Right cardiac atrium (tissue), 5 donors: ENCODE data around the gene AHRR. TPM values are rescaled to one million over a fixed set of nuclear protein-coding genes. Genes with fewer than 3 reads are reported as not detected.

ENCODE experiments used
- ATAC-seq, 2 donors: fragments of 200-7000 bp; cut with Tn5 transposase; one replicate each; pipeline versions ENCODE4 v1.8.0 to v1.9.1; 2020; ENCODE audit warnings: moderate library complexity in 2 of 2, mild to moderate bottlenecking in 1 of 2
- DNase-seq, 3 donors: peaks; one replicate each; pipeline ENCODE4 v3.0.0-alpha.2; 2020
- H3K27ac ChIP-seq: one replicate; pipeline ENCODE4 v1.5.1; 2013; ENCODE audit warnings: mild to moderate bottlenecking, low read length, control low read depth, moderate library complexity
- H3K27me3 ChIP-seq: one replicate; pipeline ENCODE4 v1.6.1; 2013; ENCODE audit not compliant: control insufficient read depth, insufficient read depth
- H3K4me1 ChIP-seq: one replicate; pipeline ENCODE4 v1.6.1; 2013; ENCODE audit warnings: low read length; ENCODE audit not compliant: control insufficient read depth, insufficient read depth
- H3K4me3 ChIP-seq: one replicate; pipeline ENCODE4 v1.5.1; 2013; ENCODE audit warnings: low read length, control low read depth
- H3K9me3 ChIP-seq: one replicate; pipeline ENCODE4 v1.6.1; 2013; ENCODE audit warnings: low read length; ENCODE audit not compliant: control insufficient read depth
- WGBS: extraction: QIAGEN DNeasy Blood & Tissue Kit; methylation state at CpG from one replicate; pipeline ENCODE4 v1.1.7; 2013; 5-methylcytosine and 5-hydroxymethylcytosine counted together
- intact Hi-C, 4 donors: fragments of 100-400 bp; cut with DNase I; formaldehyde crosslinking; loops; one replicate each; pipeline versions ENCODE4 v1.11.0 to v1.14.0; 2022 to 2023
- polyA plus RNA-seq: library from polyadenylated mRNA; stranded (reverse); fragments of 200-250 nt; gene quantifications from one replicate; pipeline ENCODE4 v1.2.3, GENCODE V29; 2013
- total RNA-seq, 4 donors: library from RNA; stranded (reverse); fragmentation: NEBNext Ultra II Directional; extraction: Animal tissue kit (Norgen Biotek cat#: 25700); gene quantifications; one replicate each; pipeline ENCODE4 v1.2.1, GENCODE V29; 2021
- donor health status: healthy with polysubstance abuse.
- donor health status: DM: no; HTN: yes; CAD: no.
- donor health status: DM: no; HTN: no; CAD: no.
- donor health status: DM: no; HTN: yes; CAD: no; lungs with severe emphysema.
- donor health status: DM: yes; HTN: yes; CAD: no.

Gene AHRR
- total and polyA plus RNA-seq, 5 donors = 0.17 to 3.7 (median 0.41) TPM

GRCh38 chr5:313806-314376, 7.6 kb upstream of the AHRR start:
- Histone ChIP-seq H3K27ac (no peak overlapping the region), H3K4me3 (no peak overlapping the region), H3K4me1 (no peaks in the 10 kb centered on the region), H3K27me3 (no peaks in the 10 kb centered on the region), H3K9me3 (no peaks in the 10 kb centered on the region)
- no peak for DNase-seq
- intact Hi-C loops = no loop called here
- 92% methylated on average over 17 of the region's 17 CpGs for WGBS
- ATAC-seq = no peak

- Histone ChIP-seq H3K9me3 (no peaks in the 10 kb centered on the region), H3K4me1 (no peaks in the 10 kb centered on the region), H3K4me3 (no peak overlapping the region), H3K27me3 (no peaks in the 10 kb centered on the region), H3K27ac (no peak overlapping the region)
- DNase-seq (no peak), ATAC-seq (no peak)
- intact Hi-C loops = no loop called here
- WGBS = 90% methylated on average over 18 of the region's 18 CpGs
Observed at GRCh38 chr5:314676-315487, 6.6 kb upstream of the AHRR start.

GRCh38 chr5:315488-316209, 5.9 kb upstream of the AHRR start:
- 86% methylated on average over 14 of the region's 14 CpGs for WGBS
- Histone ChIP-seq H3K27me3 (no peaks in the 10 kb centered on the region), H3K4me3 (no peak overlapping the region), H3K4me1 (no peaks in the 10 kb centered on the region), H3K9me3 (no peaks in the 10 kb centered on the region), H3K27ac (no peak overlapping the region)
- ATAC-seq = no peak
- intact Hi-C loops = no loop called here
- no peak for DNase-seq

- Histone ChIP-seq H3K27ac (no peak overlapping the region), H3K9me3 (no peaks in the 10 kb centered on the region), H3K27me3 (no peaks in the 10 kb centered on the region), H3K4me3 (no peak overlapping the region), H3K4me1 (no peaks in the 10 kb centered on the region)
- intact Hi-C loops = no loop called here
- ATAC-seq = no peak
- DNase-seq = peak in 1 of 3 donors; percentile 46
- WGBS = 91% methylated on average over 19 of the region's 19 CpGs
Observed at GRCh38 chr5:316210-317085, 5.1 kb upstream of the AHRR start.

GRCh38 chr5:317086-317811, 4.3 kb upstream of the AHRR start:
- H3K4me3 ChIP-seq = no peak overlapping the region
- no peaks in the 10 kb centered on the region for H3K4me1 ChIP-seq
- 65% methylated on average over 26 of the region's 26 CpGs for WGBS
- no peaks in the 10 kb centered on the region for H3K9me3 ChIP-seq
- H3K27me3 ChIP-seq = no peaks in the 10 kb centered on the region
- H3K27ac ChIP-seq = no peak overlapping the region
- ATAC-seq (peak; percentile 22 to 33), DNase-seq (peak in 1 of 3 donors; percentile 71)
- intact Hi-C loops = no loop called here

- H3K27me3 ChIP-seq = no peaks in the 10 kb centered on the region
- intact Hi-C loops = no loop called here
Observed at GRCh38 chr5:318341-318897, 3.1 kb upstream of the AHRR start.

GRCh38 chr5:318931-319601, 2.4 kb upstream of the AHRR start:
- no peak overlapping the region for H3K4me3 ChIP-seq
- no peak overlapping the region for H3K27ac ChIP-seq
- DNase-seq (no peak), ATAC-seq (no peak)
- intact Hi-C loops = no loop called here
- no peaks in the 10 kb centered on the region for H3K4me1 ChIP-seq
- H3K9me3 ChIP-seq = no peaks in the 10 kb centered on the region
- H3K27me3 ChIP-seq = no peaks in the 10 kb centered on the region
- WGBS = 51% methylated on average over 18 of the region's 18 CpGs

More at GRCh38 chr5:318341-318897, 3.1 kb upstream of the AHRR start:
- ATAC-seq = no peak
- H3K4me3 ChIP-seq = no peak overlapping the region
- DNase-seq = no peak
- H3K4me1 ChIP-seq = no peaks in the 10 kb centered on the region
- no peak overlapping the region for H3K27ac ChIP-seq
- no peaks in the 10 kb centered on the region for H3K9me3 ChIP-seq
- 38% methylated on average over 15 of the region's 15 CpGs for WGBS

GRCh38 chr5:320524-321229, 837 bp upstream of the AHRR start:
- H3K4me3 ChIP-seq = peak overlapping the region; percentile 67
- intact Hi-C loops = no loop called here
- 3% methylated on average over 65 of the region's 65 CpGs for WGBS
- DNase-seq (no peak), ATAC-seq (no peak)
- no peaks in the 10 kb centered on the region for H3K9me3 ChIP-seq
- H3K27me3 ChIP-seq = no peaks in the 10 kb centered on the region
- H3K27ac ChIP-seq = no peak overlapping the region
- no peaks in the 10 kb centered on the region for H3K4me1 ChIP-seq

GRCh38 chr5:321726-322251, 275 bp downstream of the AHRR start:
- under 1% methylated on average over 67 of the region's 67 CpGs for WGBS
- no peaks in the 10 kb centered on the region for H3K27me3 ChIP-seq
- peaks cover 2% of the 10 kb centered on the region for H3K9me3 ChIP-seq
- DNase-seq = peak in 1 of 3 donors; percentile 28
- intact Hi-C loops = no loop called here
- H3K27ac ChIP-seq = no peak overlapping the region
- H3K4me3 ChIP-seq = peak overlapping the region; percentile 67
- no peak for ATAC-seq
- H3K4me1 ChIP-seq = no peaks in the 10 kb centered on the region
